GM19035 (cell line): ENCODE measurements around the gene LRRTM4.

Source experiments
- ATAC-seq: cut with Tn5 transposase; IDR thresholded peaks from one replicate; pipeline ENCODE4 v1.9.1; 2021; ENCODE audit not compliant: unreplicated experiment

LRRTM4 gene

GRCh38 chr2:77521931-77522470 is at the start of gene LRRTM4:
TSS of gene LRRTM4 (minus strand) at chr2:77522376.
- no peak for ATAC-seq

- ATAC-seq, result no peak
These were observed 49.4 kb upstream of the LRRTM4 start for GRCh38 chr2:77571545-77571944.

- no peak for ATAC-seq
These were observed 45.5 kb upstream of the LRRTM4 start for GRCh38 chr2:77567723-77568122.

DNA sequence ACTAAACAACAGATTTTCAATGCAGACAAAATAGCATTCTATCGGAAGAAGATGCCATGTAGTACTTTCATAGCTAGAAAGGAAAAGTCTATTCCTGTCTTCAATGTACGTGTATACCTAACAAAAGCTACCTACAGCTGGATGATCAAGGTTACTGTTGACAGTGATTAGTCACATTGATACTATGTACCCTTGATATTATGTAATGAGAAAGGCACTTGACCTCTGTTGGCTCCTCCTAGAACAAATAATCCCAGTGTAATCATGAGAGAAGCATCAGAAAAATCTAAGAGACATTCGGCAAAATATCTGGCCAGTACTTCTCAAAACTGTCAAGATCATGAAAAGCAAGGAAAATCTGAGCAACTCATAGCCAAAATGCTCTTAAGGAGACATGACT is 44.4 kb upstream of the LRRTM4 start:
- ATAC-seq, result no peak

GRCh38 chr2:77566131-77566530 is 44.0 kb upstream of the LRRTM4 start:
- ATAC-seq, result no peak

DNA sequence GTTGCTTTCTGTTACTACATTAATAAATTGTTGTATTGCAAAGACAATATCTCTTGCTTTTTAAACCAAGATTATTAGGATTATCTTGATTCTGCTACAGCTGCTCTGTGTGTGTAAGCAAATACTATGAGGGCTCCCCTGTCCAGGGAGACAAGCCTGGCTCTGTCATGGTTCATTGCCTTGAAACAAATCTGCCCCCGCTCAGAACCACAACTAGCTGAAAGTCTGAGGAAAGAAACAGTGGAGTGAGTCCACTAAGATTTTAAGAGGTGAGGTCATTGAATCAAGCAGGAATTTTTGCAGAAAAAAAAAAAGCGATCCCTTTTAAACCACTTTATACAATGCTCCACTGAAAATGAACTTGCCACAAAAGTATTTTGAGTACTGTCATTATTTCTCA is 30.8 kb upstream of the LRRTM4 start:
- ATAC-seq, result no peak

GRCh38 chr2:77538031-77538430 is 15.9 kb upstream of the LRRTM4 start:
- ATAC-seq, result no peak

- ATAC-seq, result no peak
These were observed 712 bp upstream of the LRRTM4 start for GRCh38 chr2:77522888-77523287.

- ATAC-seq, result no peak
These were observed 656 bp downstream of the LRRTM4 start for GRCh38 chr2:77521548-77521891.

DNA sequence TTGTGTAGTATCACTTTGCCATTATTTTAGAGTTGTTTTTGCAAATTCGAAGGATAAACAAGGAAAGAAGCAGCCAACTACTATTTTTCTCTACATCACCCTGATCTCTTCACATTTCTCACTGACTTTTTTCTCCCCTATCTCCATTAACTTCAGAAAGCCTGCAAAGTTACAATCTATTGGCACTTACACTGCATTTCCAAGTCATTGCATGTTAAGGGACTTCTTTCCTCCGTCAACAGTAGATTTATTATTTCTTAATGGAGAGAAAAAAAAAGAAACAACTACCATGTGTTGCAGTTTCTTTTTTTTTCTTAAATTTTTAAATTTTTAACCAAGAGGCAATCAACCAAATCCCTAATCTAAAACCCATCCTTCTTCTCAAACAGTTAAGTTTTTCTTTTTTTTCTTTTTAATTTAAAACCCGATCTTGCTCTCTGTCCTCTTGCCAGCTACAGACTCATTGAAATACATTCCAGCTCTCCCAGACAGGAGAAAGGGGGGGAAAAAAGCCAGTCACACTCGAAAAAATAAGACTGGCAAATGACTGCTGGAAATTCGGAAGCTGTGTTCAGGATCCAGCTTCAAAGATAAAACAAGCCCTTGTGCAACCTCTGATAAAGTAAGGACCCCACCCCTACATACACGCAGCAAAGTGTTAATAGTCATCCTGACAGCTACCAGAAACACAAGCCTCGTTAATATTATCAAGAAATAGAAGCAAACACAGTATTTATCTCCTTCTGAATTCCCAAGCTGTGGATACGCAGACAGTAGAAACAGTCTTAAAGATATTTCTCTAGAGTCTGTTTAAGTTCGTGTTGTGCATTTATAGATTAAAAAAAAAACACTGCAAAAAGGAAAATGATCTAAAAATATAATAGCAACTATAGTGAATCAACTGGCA is 1.3 kb downstream of the LRRTM4 start:
- no peak for ATAC-seq

DNA sequence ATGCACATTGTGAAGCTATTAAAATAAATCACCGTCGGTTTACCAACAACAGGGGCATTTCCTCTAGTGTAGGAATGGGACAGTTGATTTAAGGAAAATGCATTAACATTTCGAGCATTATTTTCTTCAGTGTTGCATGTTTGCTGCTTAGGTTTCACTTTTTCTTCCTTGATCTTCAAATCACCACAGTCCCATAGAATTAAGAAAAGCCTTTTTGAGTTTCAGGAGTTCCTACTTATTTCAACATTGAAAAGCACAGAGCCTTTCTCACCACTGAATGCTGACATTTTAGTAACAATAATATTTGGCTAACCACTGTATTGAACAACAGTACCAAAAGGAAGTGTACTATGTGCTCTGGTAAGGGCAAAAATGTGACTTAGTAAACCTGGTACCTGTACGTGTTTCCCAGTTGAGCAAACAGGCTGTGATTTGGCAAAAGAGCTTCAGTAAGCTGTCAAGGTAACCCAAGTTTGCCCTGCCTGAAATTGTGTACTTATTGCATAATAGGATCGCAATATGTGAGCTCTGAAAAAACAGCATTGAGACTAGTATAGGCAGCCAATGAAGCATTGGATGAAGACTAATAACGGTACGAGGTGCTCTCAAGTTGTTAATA is 2.2 kb downstream of the LRRTM4 start:
- ATAC-seq, result no peak

DNA sequence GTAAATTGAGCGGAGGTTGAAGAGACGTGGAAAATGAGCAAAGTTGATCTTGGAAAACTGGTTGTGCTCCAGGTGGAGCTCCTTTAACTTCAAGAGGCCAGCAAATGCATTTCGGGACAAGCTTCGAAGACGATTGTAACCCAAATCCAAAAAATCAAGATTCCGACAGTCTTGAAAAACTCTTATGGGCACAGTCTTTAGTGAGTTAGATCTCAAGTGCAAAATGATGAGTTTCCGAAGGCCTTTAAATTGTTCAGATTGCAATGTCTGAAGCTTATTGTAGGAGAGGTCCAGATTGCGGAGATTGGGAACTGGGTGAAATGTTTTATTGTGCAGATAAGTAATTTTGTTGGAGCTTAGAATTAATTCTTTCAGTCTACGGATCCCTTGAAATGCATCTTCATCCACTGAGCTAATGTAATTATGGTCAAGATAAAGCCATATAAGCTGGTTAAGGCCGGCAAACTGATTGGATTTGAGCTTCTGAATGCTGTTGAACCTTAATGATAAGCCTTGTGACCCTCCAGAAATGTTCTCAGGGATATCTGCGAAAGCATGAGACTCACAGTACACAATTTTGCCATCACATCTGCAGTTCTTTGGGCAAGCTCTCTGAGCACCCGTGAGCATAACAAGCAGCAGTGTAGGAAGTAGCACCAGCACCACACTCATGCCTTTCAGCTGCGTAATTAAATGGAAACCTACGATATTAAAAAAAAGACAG is 2.9 kb downstream of the LRRTM4 start:
- ATAC-seq, result no peak

DNA sequence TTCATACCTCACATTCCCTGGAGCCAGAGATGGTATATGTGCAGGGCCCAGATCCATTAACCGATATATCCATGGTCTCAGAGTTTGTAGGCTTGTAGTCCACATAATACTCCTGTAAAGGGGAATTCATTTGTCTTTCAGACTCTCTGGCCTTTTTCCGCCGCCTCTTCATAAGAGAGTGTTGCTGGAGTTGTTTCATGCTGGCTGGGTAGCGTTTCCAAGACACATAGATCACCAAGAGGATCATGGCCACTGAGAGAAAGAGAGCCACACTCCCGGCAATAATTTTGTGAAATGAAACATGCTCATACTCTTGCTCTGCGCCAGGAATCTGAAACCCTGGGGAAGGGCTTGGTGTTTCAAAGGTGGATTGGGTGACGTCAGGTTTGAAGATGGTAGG is 3.9 kb downstream of the LRRTM4 start:
- ATAC-seq, result no peak

GRCh38 chr2:77513191-77513590 is 9.0 kb downstream of the LRRTM4 start:
- ATAC-seq, result no peak

- ATAC-seq, result no peak
These were observed 9.7 kb downstream of the LRRTM4 start for GRCh38 chr2:77512507-77512906.

- ATAC-seq, result no peak
These were observed 13.7 kb downstream of the LRRTM4 start for GRCh38 chr2:77508511-77508910.

DNA sequence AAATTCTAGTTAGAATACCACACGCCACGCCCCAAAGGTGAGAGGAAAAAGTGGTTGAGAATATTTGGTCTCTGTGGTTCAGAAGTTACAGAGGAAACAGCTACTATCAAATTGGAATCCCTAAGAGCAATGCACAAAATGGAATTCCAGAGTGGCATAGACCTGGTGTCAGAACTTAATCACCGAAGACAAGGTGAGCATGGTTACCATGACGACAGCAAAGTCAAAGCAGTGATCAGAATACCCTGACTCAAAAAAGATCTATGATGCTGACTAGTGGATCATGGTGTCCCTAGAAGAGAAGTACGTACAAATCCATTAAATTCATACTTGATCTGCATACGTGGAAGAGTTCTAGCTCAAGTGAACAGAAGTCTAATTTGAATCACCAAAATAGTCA is 14.5 kb downstream of the LRRTM4 start:
- ATAC-seq, result no peak

DNA sequence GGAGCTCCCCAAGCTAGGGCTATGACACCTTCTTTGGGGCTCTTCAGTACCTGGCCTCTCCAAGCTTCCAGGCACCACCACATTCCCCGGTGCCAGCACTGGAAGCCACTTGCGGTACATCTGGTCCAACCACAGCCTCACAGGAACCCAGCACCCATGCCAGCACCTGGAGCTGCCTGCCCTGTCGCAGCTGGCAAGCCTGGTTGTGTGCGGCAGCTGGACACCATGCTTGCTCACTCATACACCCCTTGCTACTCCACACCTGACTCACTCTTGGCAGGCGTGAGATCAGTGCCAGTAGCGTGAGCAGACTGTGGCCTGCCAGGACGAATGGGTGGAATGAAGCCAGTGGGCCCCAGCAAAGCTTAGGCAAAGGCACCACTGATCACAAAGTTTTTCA is 34.0 kb downstream of the LRRTM4 start:
- ATAC-seq, result no peak

- ATAC-seq, result no peak
These were observed 34.9 kb downstream of the LRRTM4 start for GRCh38 chr2:77487074-77487803.

GRCh38 chr2:77484026-77484425 is 38.1 kb downstream of the LRRTM4 start:
- no peak for ATAC-seq

DNA sequence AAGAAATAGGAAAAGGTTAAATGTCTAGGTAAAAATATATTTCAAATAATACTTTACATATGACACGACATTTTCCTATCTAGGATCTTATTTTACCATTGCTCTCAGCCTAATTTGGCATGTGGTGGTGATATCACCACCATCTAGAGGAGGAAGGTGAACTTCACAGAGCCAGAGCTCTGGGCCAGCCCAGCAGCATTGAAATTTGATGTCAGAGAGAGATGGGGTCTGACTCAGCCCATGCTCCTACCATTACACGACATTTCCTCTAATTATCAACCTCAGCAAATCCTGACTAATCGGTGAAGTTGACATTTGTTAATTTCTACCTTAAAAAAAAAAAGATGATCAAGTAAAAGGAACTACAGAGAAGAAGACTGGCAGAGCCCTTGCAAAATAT is 42.3 kb downstream of the LRRTM4 start:
- no peak for ATAC-seq
